GM19193 (cell line): ENCODE data around the gene ELOF1.

ENCODE experiments used
- POLR2A ChIP-seq: IDR thresholded peaks from 4 replicates; pipeline ENCODE4 v1.6.1; 2011; ENCODE audit not compliant: insufficient read depth, insufficient read length; ENCODE audit errors: extremely low read depth

ELOF1 gene

DNA sequence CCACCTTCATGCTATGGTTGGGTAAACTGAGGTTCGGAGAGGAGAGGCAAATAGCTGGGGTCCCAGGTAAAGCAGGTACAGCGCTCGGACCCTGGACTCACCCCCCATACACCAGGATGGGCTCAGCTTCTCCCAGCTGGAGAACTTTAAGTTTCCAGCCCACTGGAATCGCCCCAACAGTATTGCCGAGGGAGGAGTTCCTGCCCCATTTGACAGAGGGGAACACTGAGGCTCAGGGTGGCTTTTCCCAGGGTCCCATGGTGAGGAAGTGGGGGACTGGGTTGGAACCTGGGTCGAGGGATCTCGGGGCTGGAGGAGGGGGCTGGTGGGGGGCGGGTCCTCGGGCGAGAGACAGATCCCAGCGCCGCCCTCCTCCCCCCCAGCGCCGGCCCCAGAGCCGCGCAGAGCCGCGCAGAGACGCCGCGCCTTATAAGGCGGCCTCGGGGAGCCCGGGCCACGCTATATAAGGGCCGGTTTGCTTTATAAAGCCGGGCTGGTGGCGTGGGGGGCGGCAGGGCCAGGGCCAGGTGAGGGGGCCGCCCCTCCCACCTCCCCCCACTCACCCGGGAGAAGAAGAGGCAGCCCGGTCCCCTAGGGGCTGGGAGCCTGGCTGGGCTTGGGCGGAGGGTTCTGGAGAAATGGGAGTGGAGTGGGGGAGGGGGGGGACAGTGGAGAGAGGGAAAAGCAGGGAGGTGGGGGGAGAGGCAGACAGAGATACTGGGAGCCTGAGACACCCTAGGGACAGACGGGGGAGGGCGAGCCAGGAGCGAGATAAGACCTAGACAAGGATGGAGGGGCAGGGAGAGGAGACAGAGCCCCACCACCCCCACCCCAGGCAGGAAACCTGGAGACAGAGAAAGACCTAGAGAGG, 19.3 kb downstream of the ELOF1 start:
- TF ChIP-seq POLR2A, result no peak

DNA sequence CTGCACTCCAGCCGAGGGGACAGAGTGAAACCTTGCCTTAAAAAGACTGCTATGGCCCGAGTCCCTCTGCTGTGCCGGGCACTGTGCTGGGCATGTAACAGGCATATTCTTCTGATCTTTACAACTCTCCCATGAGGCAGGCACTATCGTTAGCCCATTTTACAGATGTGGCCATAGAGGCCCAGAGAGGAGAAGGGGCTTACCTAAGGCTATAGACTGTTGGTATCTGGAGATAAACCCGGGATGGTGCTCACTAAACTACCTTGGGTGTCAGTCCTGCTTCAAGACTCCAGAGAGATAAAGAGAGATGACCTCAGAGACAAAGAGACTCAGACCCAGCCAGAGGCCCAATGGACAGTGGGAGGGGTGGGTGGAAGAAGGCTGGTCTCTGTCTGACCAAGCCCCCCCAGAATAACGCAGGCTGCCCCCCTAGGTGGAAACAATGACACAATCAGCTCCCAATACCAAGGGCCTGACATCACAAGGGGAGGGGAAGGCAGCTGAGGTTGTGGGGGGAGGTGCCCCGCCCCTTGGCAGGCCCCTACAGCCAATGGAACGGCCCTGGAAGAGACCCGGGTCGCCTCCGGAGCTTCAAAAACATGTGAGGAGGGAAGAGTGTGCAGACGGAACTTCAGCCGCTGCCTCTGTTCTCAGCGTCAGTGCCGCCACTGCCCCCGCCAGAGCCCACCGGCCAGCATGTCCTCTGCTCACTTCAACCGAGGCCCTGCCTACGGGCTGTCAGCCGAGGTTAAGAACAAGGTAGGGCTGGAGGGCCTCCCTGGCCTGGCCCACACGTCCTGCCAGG, 20.6 kb downstream of the ELOF1 start, which contains the start of gene CNN1:
Gene CNN1, plus strand, starts transcription at position 620 of the 805 bp plus-strand sequence. Its CDS starts 77 bp downstream, at position 697.
- TF ChIP-seq POLR2A, result no peak

- peak; percentile 41 for TF ChIP-seq POLR2A
Observed at GRCh38 chr19:11535792-11536595, 23.0 kb downstream of the ELOF1 start.

DNA sequence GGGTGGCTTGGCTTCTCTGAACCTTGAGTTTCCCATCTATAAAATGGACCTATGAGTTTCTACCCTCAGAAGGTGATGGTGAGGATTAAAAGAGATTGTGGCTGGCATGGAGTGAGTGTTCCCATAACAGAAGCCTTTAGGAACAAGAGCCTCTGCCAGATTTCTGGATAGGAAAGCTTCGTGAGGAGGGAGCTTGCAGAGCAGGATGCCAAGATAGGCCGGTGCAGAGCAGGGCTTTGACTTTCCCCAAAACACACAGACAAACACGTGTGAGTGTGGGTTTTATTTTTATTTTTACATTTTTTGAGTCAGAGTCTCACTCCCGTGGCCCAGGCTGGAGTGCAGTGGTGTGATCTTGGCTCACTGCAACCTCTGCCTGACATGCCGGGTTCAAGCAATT, 24.1 kb downstream of the ELOF1 start:
- TF ChIP-seq POLR2A, result no peak

- no peak for TF ChIP-seq POLR2A
Observed at GRCh38 chr19:11534538-11534937, 24.5 kb downstream of the ELOF1 start.

- TF ChIP-seq POLR2A, result no peak
Observed at GRCh38 chr19:11530432-11530831, 28.6 kb downstream of the ELOF1 start.

- peak; percentile 75 for TF ChIP-seq POLR2A
Observed at GRCh38 chr19:11528551-11529341, 30.3 kb downstream of the ELOF1 start, which contains the start of gene ECSIT. ECSIT (minus strand) TSS chr19:11529134; CDS start chr19:11519170, 9,964 bp downstream.

GRCh38 chr19:11519138-11519537, 39.9 kb downstream of the ELOF1 start:
- no peak for TF ChIP-seq POLR2A

GRCh38 chr19:11513946-11514345, 45.1 kb downstream of the ELOF1 start:
- TF ChIP-seq POLR2A, result no peak

DNA sequence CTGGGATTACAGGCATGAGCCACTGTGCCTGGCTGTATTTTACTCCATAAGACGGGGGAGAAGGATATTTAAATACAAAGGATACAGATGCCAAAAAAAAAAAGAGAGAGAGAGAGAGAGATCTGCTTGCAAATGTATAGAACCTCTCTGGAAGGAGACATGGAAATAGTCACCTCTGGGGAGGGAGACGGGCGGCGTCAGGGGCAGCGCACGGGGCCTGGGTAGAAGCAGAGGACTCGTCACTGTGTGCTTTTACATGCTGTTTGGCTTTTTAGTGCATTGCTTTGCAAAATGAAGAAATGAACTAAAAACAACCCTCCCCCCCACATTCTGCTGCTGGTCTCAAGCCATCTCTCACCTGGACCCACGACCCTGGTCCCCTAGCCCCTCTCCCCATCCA, 48.6 kb downstream of the ELOF1 start:
- no peak for TF ChIP-seq POLR2A

DNA sequence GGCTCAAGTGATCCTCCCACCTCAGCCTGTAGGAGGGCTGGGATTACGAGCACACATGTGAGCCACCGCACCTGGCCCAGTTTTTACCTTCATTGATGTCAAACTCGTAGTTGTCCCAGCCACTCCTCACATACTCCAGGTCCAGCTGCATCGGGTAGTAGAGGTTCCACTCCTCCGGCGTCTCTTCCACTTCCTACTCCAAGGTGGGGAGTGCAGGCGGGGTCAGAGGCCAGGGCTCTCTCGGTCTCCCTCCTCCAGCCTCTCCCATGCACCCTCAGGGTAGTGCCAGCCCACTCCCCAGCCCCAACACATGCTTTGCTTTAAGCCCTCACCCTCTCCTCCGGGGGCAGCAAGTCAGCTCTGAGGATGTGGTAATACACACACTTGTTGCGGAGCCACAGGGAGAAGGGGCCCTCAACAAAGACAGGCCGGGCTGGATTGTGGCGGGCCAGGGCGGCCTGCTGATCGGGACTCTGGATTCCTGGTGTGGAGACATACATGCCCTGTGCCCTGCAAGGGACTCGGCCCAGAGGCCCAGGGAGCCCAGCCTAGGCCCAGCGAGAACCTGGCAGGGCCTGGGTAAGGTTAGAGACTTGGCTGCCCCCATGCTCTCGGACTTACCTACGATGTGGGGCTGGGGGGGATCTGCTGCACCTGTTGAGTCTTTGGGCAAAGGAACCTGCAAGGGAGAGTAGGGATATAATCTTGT, 51.5 kb downstream of the ELOF1 start:
- no peak for TF ChIP-seq POLR2A

DNA sequence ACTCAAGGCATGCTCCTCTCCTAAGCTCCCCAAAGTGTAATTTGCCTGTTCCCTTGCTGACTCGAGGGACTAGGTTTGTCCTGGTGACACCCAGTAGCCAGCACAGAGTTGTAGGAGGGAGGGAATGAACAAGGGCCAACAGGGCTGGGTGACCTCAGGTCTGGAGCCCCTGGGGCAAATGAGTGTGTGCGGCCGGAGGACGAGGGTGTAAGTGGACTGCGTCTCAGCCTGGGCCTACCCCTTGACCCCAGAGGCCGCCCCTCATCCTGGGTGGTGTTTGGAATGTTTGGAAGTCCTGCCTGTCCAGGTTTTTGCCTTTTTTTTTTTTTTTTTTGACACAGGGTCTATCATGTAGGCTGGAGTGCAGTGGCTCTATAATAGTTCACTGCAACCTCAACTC, 52.1 kb downstream of the ELOF1 start:
- TF ChIP-seq POLR2A, result no peak

DNA sequence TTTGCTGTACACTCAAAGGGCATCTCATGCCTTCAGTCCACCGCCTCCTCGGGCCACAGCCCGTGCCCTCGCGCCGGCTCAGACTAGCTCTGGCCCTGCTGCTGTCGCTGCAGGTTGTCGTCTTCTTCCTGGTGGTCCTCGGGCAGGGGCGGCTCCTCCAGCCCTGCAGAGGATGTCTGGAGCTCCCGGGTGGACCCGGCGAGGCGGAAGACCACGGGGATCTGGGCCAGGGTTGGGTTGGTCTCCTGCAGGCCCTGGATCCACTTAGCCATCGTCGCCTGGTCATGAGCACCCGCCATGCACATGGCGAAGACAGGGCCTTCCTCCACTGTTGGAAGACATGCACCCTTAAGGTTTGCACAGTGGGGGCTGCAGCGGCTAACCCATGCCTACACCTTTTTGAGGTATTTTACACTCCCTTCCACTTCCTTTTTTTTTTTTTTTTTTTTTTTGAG, 52.9 kb downstream of the ELOF1 start:
- TF ChIP-seq POLR2A, result peak; percentile 11
